Parathyroid adenoma (tissue), 2 donors: ENCODE data around the gene RXFP4.
A peak's percentile ranks its signal among the peaks of the same experiment; 100 is the strongest.

Source experiments
- H2AFZ ChIP-seq: fragments of 300-600 bp; sonication (generic); one replicate; pipeline ENCODE4 v1.7.0; 2017; ENCODE audit warnings: antibody characterized with exemption, mild to moderate bottlenecking
- H3K27ac ChIP-seq: fragments of 300-600 bp; sonication (generic); one replicate; pipeline ENCODE4 v1.7.0; 2017
- H3K27me3 ChIP-seq: fragments of 300-600 bp; sonication (generic); one replicate; pipeline ENCODE4 v1.7.0; 2017; ENCODE audit warnings: low read length; ENCODE audit not compliant: control insufficient read depth, insufficient read depth
- H3K36me3 ChIP-seq: fragments of 300-600 bp; sonication (generic); one replicate; pipeline ENCODE4 v1.7.0; 2017; ENCODE audit warnings: low read length; ENCODE audit not compliant: control insufficient read depth, insufficient read depth
- H3K4me1 ChIP-seq: fragments of 300-600 bp; sonication (generic); one replicate; pipeline ENCODE4 v1.7.0; 2017; ENCODE audit warnings: control low read depth
- H3K4me2 ChIP-seq: fragments of 300-600 bp; sonication (generic); one replicate; pipeline ENCODE4 v1.7.0; 2017; ENCODE audit warnings: low read length
- H3K4me3 ChIP-seq: fragments of 300-600 bp; sonication (generic); one replicate; pipeline ENCODE4 v1.7.0; 2017; ENCODE audit warnings: low read depth, low read length
- H3K79me2 ChIP-seq: fragments of 300-600 bp; sonication (generic); one replicate; pipeline ENCODE4 v1.7.0; 2017; ENCODE audit warnings: control low read depth
- H3K9ac ChIP-seq: fragments of 300-600 bp; sonication (generic); one replicate; pipeline ENCODE4 v1.7.0; 2017; ENCODE audit warnings: mild to moderate bottlenecking
- H3K9me3 ChIP-seq: fragments of 300-600 bp; sonication (generic); one replicate; pipeline ENCODE4 v1.7.0; 2017; ENCODE audit warnings: low read length; ENCODE audit not compliant: control insufficient read depth
- CTCF ChIP-seq: fragments of 300-600 bp; sonication (generic); IDR thresholded peaks from one replicate; pipeline ENCODE4 v1.7.0; 2017; ENCODE audit warnings: antibody characterized with exemption, mild to moderate bottlenecking
- donor health status: primary hyperparathyroidism.

Gene RXFP4

GRCh38 chr1:155904261-155904660 lies 37.2 kb upstream of the RXFP4 start:
- Histone ChIP-seq H3K4me3 (no peak overlapping the region), H3K27ac (no peak overlapping the region), H3K27me3 (no peaks in the 10 kb centered on the region), H3K4me2 (no peak overlapping the region), H3K9me3 (no peaks in the 10 kb centered on the region), H3K4me1 (no peaks in the 10 kb centered on the region), H3K79me2 (no peaks in the 10 kb centered on the region), H2AFZ (no peak overlapping the region), H3K36me3 (no peaks in the 10 kb centered on the region), H3K9ac (no peak overlapping the region)
- TF ChIP-seq CTCF: no peak

GRCh38 chr1:155909894-155910293 lies 31.5 kb upstream of the RXFP4 start:
- H3K4me2 ChIP-seq: peak overlapping the region; percentile 70
- H3K4me3 ChIP-seq: no peak overlapping the region
- H3K4me1 ChIP-seq: no peaks in the 10 kb centered on the region
- no peak overlapping the region for H3K27ac ChIP-seq
- H3K9me3 ChIP-seq: no peaks in the 10 kb centered on the region
- no peak overlapping the region for H3K9ac ChIP-seq
- no peak for TF ChIP-seq CTCF
- no peaks in the 10 kb centered on the region for H3K27me3 ChIP-seq
- H2AFZ ChIP-seq: no peak overlapping the region
- no peaks in the 10 kb centered on the region for H3K36me3 ChIP-seq
- no peaks in the 10 kb centered on the region for H3K79me2 ChIP-seq

- Histone ChIP-seq H3K27ac (peak overlapping the region; percentile 72), H3K9ac (no peak overlapping the region), H3K79me2 (no peaks in the 10 kb centered on the region), H3K4me2 (peak overlapping the region; percentile 70), H3K27me3 (no peaks in the 10 kb centered on the region), H2AFZ (peak overlapping the region; percentile 79), H3K4me3 (peak overlapping the region; percentile 58), H3K36me3 (no peaks in the 10 kb centered on the region), H3K9me3 (no peaks in the 10 kb centered on the region), H3K4me1 (no peaks in the 10 kb centered on the region)
- TF ChIP-seq CTCF: no peak
These were observed 30.8 kb upstream of the RXFP4 start for GRCh38 chr1:155910621-155911121.

GRCh38 chr1:155911156-155912055 lies 30.0 kb upstream of the RXFP4 start, which contains the start of gene RIT1:
Gene RIT1 (minus strand): TSS chr1:155911349. CDS start chr1:155910761, 588 bp downstream.
- peak within 1 kb of the TSS; percentile 79 for H2AFZ ChIP-seq
- no peaks in the 10 kb centered on the region for H3K4me1 ChIP-seq
- no peak within 1 kb of the TSS for H3K9ac ChIP-seq
- H3K4me2 ChIP-seq: peak within 1 kb of the TSS; percentile 70
- no peak for TF ChIP-seq CTCF
- H3K79me2 ChIP-seq: no peaks in the 10 kb centered on the region
- H3K27ac ChIP-seq: peak within 1 kb of the TSS; percentile 72
- H3K27me3 ChIP-seq: no peaks in the 10 kb centered on the region
- H3K36me3 ChIP-seq: no peaks in the 10 kb centered on the region
- no peaks in the 10 kb centered on the region for H3K9me3 ChIP-seq
- H3K4me3 ChIP-seq: peak within 1 kb of the TSS; percentile 58
